DOHH2 (cell line): ENCODE measurements around the gene CAMKMT.

Experiments
- H3F3A ChIP-seq: fragments of 200-600 bp; sonication (generic), shearing (Covaris generic); 2 replicates; pipeline ENCODE4 v1.6.0; 2016; ENCODE audit warnings: antibody characterized with exemption, mild to moderate bottlenecking; ENCODE audit not compliant: control insufficient read depth, insufficient read depth
- H3K27ac ChIP-seq: fragments of 200-600 bp; sonication (generic); 2 replicates; pipeline ENCODE4 v1.5.1; 2014; ENCODE audit warnings: low read depth, mild to moderate bottlenecking, low read length, moderate library complexity
- H3K27me3 ChIP-seq: fragments of 200-600 bp; sonication (generic); 2 replicates; pipeline ENCODE4 v1.6.1; 2014; ENCODE audit warnings: mild to moderate bottlenecking, low read length, mixed read lengths; ENCODE audit not compliant: control insufficient read depth
- H3K36me3 ChIP-seq: fragments of 200-600 bp; sonication (generic); 2 replicates; pipeline ENCODE4 v1.6.1; 2014; ENCODE audit warnings: mild to moderate bottlenecking, low read length, moderate library complexity, mixed read lengths; ENCODE audit not compliant: control insufficient read depth
- H3K4me1 ChIP-seq: fragments of 200-600 bp; sonication (generic); 2 replicates; pipeline ENCODE4 v1.6.1; 2014; ENCODE audit warnings: mild to moderate bottlenecking, low read length, mixed read lengths; ENCODE audit not compliant: control insufficient read depth
- H3K4me2 ChIP-seq: fragments of 200-600 bp; sonication (generic); 2 replicates; pipeline ENCODE4 v1.6.0; 2014; ENCODE audit warnings: mild to moderate bottlenecking, low read length, moderate library complexity
- H3K4me3 ChIP-seq: fragments of 200-600 bp; sonication (generic); 2 replicates; pipeline ENCODE4 v1.5.1; 2014; ENCODE audit warnings: mild to moderate bottlenecking, low read length, mixed read lengths
- H3K79me2 ChIP-seq: fragments of 200-600 bp; sonication (generic); 2 replicates; pipeline ENCODE4 v1.6.1; 2014; ENCODE audit warnings: mild to moderate bottlenecking, low read length, mixed read lengths; ENCODE audit not compliant: control insufficient read depth
- H3K9me2 ChIP-seq: fragments of 200-600 bp; sonication (generic); replicated peaks from 2 replicates; pipeline ENCODE4 v1.6.1; 2014; ENCODE audit warnings: mild to moderate bottlenecking, low read length, mixed read lengths; ENCODE audit not compliant: control insufficient read depth
- H3K9me3 ChIP-seq: fragments of 200-600 bp; sonication (generic); 2 replicates; pipeline ENCODE4 v1.6.1; 2014; ENCODE audit warnings: antibody characterized with exemption, low read length, mixed read lengths; ENCODE audit not compliant: control insufficient read depth, insufficient read depth
- H4K20me1 ChIP-seq: fragments of 200-600 bp; sonication (generic); 2 replicates; pipeline ENCODE4 v1.6.0; 2014; ENCODE audit warnings: low read depth, mild to moderate bottlenecking, antibody characterized with exemption, low read length, moderate library complexity; ENCODE audit not compliant: control insufficient read depth, insufficient read depth
- CTCF ChIP-seq: fragments of 200-600 bp; sonication (generic); IDR thresholded peaks from one replicate; pipeline ENCODE4 v1.5.1; 2014; ENCODE audit warnings: antibody characterized with exemption, mild to moderate bottlenecking, low read depth, low read length; ENCODE audit not compliant: poor library complexity, severe bottlenecking
- EZH2phosphoT487 ChIP-seq: fragments of 200-600 bp; sonication (generic); IDR thresholded peaks from 2 replicates; pipeline ENCODE4 v1.6.1; 2017; ENCODE audit warnings: borderline replicate concordance, mild to moderate bottlenecking, antibody characterized with exemption, low read length, moderate library complexity, mixed read lengths

CAMKMT gene

GRCh38 chr2:44360749-44361329, 908 bp upstream of the CAMKMT start:
- H3K27ac ChIP-seq = peak overlapping the region; percentile 72
- peak overlapping the region; percentile 83 for H3K4me3 ChIP-seq
- no peaks in the 10 kb centered on the region for H3K36me3 ChIP-seq
- peaks cover 72% of the 10 kb centered on the region for H3K79me2 ChIP-seq
- TF ChIP-seq EZH2phosphoT487 (no peak), CTCF (no peak)
- peak overlapping the region; percentile 93 for H3K4me2 ChIP-seq
- no peaks in the 10 kb centered on the region for H4K20me1 ChIP-seq
- no peaks in the 10 kb centered on the region for H3K27me3 ChIP-seq
- peaks cover 24% of the 10 kb centered on the region for H3K4me1 ChIP-seq
- H3F3A ChIP-seq = no peaks in the 10 kb centered on the region
- H3K9me2 ChIP-seq = no peaks in the 10 kb centered on the region
- no peaks in the 10 kb centered on the region for H3K9me3 ChIP-seq

GRCh38 chr2:44362207-44363015, 664 bp downstream of the CAMKMT start:
- Histone ChIP-seq H3K4me1 (peaks cover 24% of the 10 kb centered on the region), H4K20me1 (no peaks in the 10 kb centered on the region), H3K79me2 (peaks cover 77% of the 10 kb centered on the region), H3K36me3 (no peaks in the 10 kb centered on the region), H3K4me2 (peak overlapping the region; percentile 93), H3K27me3 (no peaks in the 10 kb centered on the region), H3K4me3 (peak overlapping the region; percentile 83), H3K27ac (peak overlapping the region; percentile 19; the same call in 1 of the 2 replicates), H3K9me3 (no peaks in the 10 kb centered on the region), H3F3A (no peaks in the 10 kb centered on the region), H3K9me2 (no peaks in the 10 kb centered on the region)
- TF ChIP-seq CTCF (no peak), EZH2phosphoT487 (no peak)

GRCh38 chr2:44364604-44365003, 2.9 kb downstream of the CAMKMT start:
- H3K4me3 ChIP-seq = no peak overlapping the region
- no peaks in the 10 kb centered on the region for H3K9me2 ChIP-seq
- H3K36me3 ChIP-seq = no peaks in the 10 kb centered on the region
- no peaks in the 10 kb centered on the region for H3K27me3 ChIP-seq
- H4K20me1 ChIP-seq = no peaks in the 10 kb centered on the region
- TF ChIP-seq EZH2phosphoT487 = no peak
- TF ChIP-seq CTCF = no peak
- no peak overlapping the region for H3K27ac ChIP-seq
- no peak overlapping the region for H3K4me2 ChIP-seq
- no peaks in the 10 kb centered on the region for H3K9me3 ChIP-seq
- H3K79me2 ChIP-seq = peaks cover 84% of the 10 kb centered on the region
- peaks cover 16% of the 10 kb centered on the region for H3K4me1 ChIP-seq
- no peaks in the 10 kb centered on the region for H3F3A ChIP-seq
